WTC11 (cell line): ENCODE results near the gene ZNF74.

Source experiments
- CDX4 ChIP-seq: fragments of 250-450 bp; sonication (Bioruptor Pico); IDR thresholded peaks from 2 replicates; pipeline ENCODE4 v1.9.0; 2021; ENCODE audit warnings: moderate library complexity, mild to moderate bottlenecking, inconsistent platforms, borderline replicate concordance
- CREM ChIP-seq: sonication (generic); formaldehyde crosslinking; IDR thresholded peaks from 2 replicates; pipeline ENCODE4 v1.8.1; 2022; ENCODE audit warnings: mild to moderate bottlenecking, missing genetic modification reagents, moderate library complexity
- CTCF ChIP-seq: fragments of 200-600 bp; IDR thresholded peaks from 2 replicates; pipeline ENCODE4 v1.8.0; 2022; ENCODE audit warnings: antibody characterized with exemption
- E2F4 ChIP-seq: sonication (generic); formaldehyde crosslinking; IDR thresholded peaks from 2 replicates; pipeline ENCODE4 v1.8.1; 2022; ENCODE audit warnings: low read depth, mild to moderate bottlenecking, moderate library complexity, missing genetic modification reagents, borderline replicate concordance
- JAZF1 ChIP-seq: fragments of 250-450 bp; sonication (Bioruptor Pico); IDR thresholded peaks from 2 replicates; pipeline ENCODE4 v1.9.0; 2021; ENCODE audit warnings: moderate library complexity, mild to moderate bottlenecking, inconsistent platforms
- NR3C1 ChIP-seq: sonication (generic); formaldehyde crosslinking; conservative IDR thresholded peaks from 2 replicates; pipeline ENCODE4 v1.8.1; 2023; ENCODE audit warnings: low read depth, mild to moderate bottlenecking, missing genetic modification reagents
- SP1 ChIP-seq: sonication (generic); formaldehyde crosslinking; conservative IDR thresholded peaks from 2 replicates; pipeline ENCODE4 v1.8.1; 2022; ENCODE audit warnings: missing genetic modification reagents
- ZBTB43 ChIP-seq: sonication (generic); formaldehyde crosslinking; IDR thresholded peaks from 2 replicates; pipeline ENCODE4 v1.8.1; 2023; ENCODE audit warnings: mild to moderate bottlenecking, missing genetic modification reagents
- ZNF512 ChIP-seq: sonication (generic); formaldehyde crosslinking; IDR thresholded peaks from 2 replicates; pipeline ENCODE4 v1.8.1; 2022; ENCODE audit warnings: missing genetic modification reagents, borderline replicate concordance
- TF ChIP-seq, protein P1 (sequence below): sonication (generic); formaldehyde crosslinking; IDR thresholded peaks from 2 replicates; pipeline ENCODE4 v1.8.1; 2023; ENCODE audit warnings: mild to moderate bottlenecking, missing genetic modification reagents, moderate library complexity

DNA sequence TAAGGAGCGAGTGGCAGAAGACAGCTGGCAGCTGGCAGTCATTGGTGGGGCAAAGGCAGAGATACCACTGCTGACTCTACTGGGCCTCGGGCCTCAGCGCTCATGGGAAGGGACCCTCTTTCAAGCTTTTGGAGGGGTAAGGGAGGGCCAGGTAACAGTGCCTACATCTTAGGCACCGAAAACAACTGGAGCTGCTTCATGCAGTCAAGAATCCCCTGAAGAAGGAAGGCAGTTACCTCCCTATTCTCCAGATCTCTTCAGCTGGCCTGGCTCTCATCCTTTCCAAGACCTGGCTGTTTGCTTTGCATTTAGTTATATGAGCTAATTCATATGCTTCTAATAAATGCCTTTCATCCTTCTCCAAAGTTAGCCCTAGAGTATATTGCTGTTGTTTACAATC lies 15.8 kb upstream of the ZNF74 start:
- no peak for TF ChIP-seq CTCF
- no peak for TF ChIP-seq JAZF1
- TF ChIP-seq ZBTB43 (CRISPR knock-in tag): no peak
- TF ChIP-seq CREM (CRISPR knock-in tag): no peak
- no peak for TF ChIP-seq SP1 (CRISPR knock-in tag)
- no peak for TF ChIP-seq NR3C1 (CRISPR knock-in tag)
- no peak for TF ChIP-seq CDX4 (CRISPR knock-in tag)
- no peak for TF ChIP-seq E2F4
- TF ChIP-seq, protein P1, sequence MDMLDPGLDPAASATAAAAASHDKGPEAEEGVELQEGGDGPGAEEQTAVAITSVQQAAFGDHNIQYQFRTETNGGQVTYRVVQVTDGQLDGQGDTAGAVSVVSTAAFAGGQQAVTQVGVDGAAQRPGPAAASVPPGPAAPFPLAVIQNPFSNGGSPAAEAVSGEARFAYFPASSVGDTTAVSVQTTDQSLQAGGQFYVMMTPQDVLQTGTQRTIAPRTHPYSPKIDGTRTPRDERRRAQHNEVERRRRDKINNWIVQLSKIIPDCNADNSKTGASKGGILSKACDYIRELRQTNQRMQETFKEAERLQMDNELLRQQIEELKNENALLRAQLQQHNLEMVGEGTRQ: no peak
- TF ChIP-seq ZNF512 (CRISPR knock-in tag): no peak
